ENCODE measurements around the gene MUC4.

GRCh38 chr3:195811756-195812155 lies at the start of gene MUC4:
- TF ChIP-seq CTCF (IDR thresholded peaks at IDR 0.05) (no peak), POLR2A (IDR thresholded peaks at IDR 0.05) (no peak)
